HG03565 (cell line): ENCODE measurements around the gene ARRDC4.

Experiments
- ATAC-seq: cut with Tn5 transposase; IDR thresholded peaks from one replicate; pipeline ENCODE4 v1.9.1; 2021; ENCODE audit warnings: mild to moderate bottlenecking, moderate library complexity; ENCODE audit not compliant: unreplicated experiment

Gene ARRDC4

DNA sequence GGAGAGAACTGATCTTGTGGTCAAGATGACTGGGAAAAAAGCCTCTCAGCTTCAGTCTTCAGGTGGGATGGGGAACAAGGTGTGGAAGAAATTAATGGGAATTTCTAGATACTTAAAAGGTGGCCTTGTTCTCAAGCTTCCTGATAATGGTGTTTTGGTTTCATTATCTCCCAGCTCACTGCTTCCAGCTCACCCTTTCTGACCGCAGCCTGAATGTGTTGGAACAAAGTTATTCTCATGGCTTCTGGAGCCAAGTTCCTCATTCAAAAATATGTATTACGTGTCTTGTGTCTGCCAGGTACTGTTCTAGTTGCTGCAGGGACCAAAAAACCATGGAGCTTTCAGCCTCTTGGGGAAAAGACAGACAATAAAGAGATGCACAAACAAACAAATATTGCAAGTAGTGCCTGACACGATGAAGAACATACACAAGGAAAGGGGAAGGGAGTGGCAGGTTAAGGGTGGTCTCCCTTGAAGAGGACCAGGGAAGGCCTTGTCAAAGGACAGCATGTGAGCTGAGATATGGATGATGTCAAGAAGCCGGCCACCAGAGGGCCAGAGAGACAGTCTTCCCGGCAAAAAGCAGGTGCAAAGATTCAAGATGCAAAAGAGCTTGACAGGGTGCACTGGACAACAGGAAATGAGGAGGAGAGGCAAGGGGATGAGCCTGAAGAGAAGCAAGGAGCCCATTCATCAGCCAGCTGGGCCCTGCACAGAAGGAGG is 35.5 kb downstream of the ARRDC4 start:
- ATAC-seq, result no peak

DNA sequence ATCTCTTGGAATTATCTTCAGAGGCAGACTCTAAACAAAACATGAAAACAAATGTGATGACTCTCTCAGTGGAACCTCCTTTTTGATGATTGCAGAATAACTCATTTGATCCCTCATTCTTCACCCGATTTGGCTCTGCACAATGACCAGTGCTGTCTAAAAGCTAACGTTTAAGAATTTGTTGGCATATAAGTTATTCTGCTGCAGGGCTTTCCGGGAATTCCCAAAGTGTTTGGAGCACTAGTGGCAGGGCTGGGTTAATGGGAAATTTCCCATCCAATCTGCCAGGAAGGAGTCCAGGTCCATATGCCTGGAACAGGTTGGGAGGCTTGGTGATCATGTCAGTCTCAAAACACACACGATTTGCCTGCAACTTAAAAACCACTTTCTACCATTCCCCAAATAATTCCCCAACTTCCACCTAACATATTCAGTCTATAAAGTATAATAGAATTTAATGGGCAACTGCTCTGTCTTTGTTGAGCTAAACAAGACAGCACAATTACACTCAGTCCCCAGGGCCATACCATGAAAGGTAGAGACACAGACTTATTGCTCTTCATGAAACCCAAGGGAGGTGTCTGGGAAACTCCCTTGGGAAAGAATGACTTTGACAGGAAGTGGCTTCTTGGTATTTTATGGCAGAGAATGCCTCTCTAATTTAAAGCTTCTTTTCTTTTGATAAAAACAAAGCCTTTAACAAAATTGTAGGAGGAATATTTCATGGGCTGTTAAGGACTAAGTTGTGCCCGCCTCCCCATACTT is 38.0 kb downstream of the ARRDC4 start:
- no peak for ATAC-seq

DNA sequence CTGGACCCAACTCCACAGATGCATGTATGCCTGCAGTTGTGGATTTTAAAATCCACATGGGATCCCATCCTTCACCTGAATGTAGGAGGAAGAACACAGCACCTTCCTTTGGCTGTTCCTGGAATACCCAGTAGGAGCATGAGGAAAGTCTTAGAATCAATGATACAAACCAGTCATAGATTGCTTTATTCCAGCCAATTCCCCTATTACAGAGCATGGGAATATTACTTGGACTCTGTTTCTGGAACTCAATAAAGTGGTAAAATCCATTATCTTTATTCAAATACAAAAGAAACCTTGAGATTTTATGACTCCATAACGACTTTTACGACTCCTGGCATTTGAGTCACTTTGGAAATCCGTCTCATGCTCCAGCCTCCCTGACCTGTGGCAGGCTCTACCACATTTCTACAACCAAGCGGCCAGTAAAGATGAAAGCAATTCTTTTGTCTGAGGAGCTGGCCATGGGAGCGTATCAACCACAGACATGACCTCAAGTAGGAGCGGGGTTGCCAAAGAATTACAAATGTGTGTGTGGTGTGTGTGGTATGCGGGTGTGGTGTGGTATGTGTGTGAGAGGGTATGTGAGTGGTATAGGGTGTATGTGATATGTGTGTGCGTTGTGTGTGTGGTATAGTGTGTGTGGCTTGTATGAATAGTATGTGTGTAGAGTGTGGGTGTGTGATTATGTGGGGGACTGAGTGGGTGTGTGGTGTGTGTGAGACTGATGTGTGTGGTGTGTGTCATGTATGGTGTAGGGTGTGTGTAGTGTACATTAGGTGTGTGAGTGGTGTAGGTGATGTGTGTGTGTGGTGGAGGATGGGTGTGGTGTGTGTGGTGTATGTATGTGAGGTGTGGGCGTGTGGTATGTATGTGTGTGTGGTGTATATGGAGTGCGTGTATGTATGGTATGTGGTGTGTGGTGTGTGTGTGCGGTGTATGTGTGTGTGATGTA is 40.0 kb downstream of the ARRDC4 start:
- no peak for ATAC-seq

DNA sequence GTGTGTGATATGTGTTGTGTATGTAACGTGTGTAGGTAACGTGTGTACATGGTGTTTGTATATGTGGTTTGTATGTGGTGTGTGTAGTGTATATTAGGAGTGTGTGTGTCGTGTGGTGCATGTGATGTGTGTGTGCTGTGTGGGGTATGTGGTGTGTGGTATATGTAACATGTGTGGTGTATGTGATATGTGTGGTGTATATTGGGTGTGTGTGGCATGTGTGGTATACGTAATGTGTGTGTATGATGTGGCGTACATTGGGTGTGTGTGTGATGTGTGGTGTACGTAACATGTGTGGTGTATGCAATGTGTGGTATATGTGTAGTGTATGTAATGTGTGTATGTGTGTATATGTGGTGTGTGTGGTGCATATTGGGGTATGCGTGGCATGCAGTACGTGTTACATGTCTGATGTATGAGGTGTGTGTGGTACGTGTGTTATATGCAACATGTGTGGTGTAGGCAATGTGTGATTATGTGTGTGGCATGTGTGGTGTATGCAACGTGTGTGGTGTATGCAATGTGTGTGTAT is 41.2 kb downstream of the ARRDC4 start:
- no peak for ATAC-seq

DNA sequence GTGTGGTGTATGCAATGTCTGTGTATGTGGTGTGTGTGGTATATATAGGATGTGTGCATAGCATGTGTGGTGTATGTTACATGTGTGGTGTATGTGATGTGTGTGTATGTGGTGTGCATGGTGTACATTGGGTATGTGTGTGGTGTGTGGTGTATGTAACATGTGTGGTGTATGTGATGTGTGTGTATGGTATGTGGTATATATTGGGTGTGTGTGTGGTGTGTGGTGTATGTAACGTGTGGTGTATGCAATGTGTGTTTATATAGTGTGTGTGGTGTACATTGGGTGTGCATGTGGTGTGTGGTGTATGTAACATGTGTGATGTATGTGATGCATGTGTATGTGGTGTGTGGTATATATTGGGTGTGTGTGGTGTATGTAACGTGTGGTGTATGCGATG is 41.9 kb downstream of the ARRDC4 start:
- ATAC-seq, result no peak

DNA sequence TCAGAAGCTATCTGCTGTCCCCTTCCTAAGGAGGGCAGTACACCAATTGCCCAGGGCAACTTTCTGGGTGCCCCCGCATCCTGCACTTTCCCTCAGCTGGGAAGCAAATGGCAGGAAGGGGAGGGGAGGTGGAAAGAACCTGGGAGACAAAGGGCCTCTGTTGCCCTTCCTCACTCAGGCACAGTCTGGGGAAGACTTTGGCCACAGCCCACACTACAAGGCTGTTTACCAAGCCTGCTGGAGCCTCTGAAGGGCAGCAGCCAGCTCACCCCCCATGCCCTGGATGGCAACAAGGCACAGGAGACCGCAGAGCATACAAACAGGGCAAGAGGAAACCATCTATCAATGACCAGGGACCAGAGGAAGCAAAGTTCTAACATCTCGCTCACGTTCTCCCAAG is 42.4 kb downstream of the ARRDC4 start:
- ATAC-seq, result no peak

DNA sequence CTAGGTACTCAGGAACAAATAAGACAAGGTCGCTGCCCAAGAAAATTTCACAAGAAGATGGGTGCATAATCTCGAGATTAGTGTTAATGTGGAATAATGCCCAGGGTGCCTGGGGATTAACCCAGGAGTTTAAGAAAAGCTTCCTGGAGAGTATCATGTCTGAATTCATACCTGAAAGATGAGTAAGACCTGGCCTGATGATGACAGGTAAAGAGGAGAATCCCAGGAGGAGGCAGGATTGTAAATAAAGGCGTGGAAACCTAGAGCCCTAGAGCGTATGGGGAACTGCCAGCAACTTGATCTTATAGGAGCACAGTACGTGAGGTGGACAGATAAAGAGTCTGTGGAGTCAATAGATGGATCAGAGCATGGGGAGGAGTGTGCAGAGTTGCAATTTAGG is 43.0 kb downstream of the ARRDC4 start:
- ATAC-seq, result no peak

DNA sequence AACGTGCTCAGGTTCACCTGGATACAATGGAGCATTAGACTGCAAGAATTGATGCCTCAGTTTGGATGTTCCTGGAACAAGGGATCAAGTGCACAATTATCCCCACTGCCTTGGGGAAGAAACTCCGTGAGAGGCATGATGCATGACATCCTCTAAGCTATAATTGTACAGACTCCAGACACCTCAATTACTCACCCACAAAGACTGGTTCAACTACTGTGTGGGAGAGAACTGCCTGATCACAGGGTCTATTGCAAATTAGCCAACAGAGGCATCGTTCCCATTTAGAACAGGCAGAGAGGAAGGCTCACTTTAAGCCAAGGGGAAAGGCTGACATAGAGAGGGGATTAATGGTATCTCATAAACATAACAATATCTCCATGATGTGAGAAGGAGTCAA is 43.5 kb downstream of the ARRDC4 start:
- ATAC-seq, result no peak

DNA sequence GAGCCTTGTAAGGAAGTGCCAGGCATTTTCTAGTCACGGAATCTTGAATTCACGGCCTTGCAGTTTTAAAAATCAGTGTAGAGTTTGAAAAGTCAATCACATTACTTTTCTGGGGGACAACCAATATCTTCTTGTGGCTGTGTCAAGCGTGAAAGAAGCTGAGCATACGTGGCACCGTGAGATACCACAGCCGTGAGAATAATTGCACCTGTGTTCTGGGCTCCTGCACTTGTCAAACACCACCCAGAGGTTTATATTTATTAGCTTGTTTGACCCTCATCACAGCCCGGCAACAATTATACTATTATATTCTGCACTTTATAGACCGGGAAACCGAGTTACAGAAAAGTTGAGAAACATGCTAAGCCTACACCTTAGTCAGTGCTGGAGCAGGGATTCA is 45.2 kb downstream of the ARRDC4 start:
- ATAC-seq, result no peak

DNA sequence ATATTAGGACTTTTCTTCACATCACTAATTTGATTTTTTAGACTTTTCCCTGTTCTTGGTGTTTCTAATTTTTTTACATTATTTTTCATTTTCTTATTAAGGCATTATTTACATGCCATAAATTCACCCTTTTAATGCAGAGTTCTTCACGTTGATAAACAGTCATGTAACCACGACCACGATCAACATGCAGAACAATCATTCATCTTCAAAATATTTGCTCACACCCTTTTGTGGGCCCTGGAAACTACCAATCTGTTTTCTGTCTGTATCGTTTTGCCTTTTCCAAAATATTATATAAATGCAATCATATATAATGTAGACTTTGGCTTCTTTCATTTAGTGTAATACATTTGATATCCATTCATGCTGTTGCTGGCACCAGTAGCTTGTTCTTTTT is 48.7 kb downstream of the ARRDC4 start:
- no peak for ATAC-seq

DNA sequence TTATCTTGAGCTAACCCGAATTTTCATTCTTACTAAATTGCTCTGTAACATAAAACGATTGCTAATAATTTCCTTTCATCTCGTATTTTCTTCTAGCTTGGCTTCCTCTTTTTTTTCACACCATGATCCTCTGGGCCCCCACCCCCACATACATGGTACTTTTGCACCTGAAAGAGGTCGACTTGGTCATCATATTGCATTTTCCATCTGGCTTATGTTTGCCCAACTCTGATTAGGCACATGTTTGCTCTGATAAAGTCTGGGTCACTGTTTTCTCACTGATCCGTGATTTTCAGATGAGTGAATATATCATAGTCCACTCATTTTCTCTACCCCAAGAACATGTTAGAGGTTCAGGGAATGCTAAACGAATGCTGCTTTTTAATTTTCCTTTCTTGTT is 49.5 kb downstream of the ARRDC4 start:
- ATAC-seq, result no peak

DNA sequence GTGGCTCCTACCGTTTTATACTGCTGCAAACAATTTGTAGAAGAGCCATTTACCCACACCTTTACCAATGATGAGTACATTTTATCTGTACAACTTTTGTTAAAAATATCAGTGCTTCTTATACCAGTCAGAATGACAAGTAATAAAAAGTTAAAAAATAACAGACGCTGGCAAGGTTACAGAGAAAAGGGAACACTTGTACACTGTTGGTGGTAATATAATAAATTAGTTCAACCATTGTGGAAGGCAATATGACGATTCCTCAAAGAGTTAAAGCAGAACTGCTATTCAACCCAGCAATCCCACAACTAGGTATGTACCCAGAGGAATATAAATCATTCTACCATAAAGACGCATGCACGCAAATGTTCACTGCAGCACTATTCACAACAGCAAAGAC is 51.9 kb downstream of the ARRDC4 start:
- ATAC-seq, result no peak

DNA sequence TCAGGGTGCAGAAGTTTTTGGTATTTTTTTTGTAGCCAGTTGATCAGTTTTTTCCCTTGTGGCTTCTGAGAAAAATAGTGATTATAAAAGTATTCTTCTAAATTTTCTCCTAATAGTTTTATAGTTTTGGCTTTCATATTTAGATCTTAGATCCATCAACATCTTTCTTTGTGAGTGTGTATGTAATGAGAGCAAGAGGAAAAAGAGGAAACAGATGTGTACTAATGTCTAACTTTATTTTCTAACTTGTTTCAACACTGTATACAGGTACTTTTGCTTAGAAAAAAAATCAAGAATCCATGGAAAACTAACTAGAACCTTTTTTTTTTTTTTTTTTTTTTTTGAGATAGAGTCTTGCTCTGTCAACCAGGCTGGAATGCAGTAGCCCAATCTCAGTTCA is 53.1 kb downstream of the ARRDC4 start:
- ATAC-seq, result no peak

DNA sequence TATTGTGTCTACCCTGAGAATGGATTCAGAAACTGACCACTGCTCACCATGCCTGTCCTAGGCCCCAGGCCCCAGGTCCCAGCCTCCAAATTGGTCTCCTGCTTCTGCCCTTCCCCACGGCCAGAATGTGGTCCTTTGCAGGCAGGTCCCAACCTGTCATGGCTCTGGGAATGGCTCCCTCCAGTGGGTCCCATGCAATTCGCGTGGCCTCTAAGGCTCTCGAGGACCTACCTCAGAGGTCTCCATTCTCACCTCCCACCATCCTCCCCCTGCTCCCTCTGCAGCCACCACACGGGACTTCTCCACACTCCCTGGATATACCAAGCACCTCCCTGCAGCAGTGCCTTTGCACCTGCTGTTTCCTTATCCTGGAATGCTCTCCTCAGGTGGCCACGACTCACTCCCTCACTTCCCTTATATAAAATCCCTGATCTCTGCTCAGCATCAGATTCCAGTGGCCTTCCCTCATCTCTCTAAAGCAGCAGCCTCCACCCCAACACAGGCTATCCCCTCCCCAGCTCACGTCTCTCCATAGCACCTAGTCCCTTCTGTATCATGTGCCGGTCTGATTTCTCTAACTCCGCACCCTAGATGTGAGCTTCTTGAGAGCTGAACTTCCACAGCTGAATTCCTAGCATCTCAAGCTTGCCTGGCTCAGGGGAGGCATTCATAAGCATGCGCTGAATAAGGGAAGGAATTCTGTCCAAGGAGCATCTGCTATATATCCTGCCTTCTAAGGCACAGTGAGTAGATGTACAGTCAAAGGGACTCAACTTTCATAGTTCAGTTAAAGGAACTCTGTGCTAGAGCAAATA is 56.9 kb downstream of the ARRDC4 start:
- no peak for ATAC-seq

DNA sequence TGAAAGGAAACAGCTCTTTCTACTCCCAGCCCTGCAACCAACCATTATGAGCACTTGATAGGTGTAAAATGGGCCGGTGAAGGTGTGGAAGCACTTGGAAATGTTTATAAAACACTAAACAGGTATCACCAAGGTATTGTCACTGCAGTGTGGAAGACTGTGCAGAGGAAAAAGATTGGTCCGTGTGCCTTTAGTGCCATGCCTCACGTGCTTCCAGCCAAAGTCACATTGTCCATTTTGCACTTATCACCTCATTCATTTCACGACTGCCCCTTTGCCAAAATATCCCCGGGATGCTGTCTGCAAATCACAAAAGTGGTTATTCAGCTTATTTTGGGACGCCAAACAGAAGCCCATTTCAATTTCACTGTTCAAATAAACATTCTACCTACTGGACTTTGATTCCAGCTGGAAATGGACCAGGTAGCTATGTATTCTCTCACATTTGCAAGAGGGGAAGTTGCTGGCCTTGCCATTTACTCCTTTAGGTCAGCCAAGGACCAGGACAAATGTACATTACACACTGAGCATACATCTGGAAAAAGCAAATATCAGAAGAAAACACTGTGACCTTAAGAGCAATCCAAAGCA is 58.4 kb downstream of the ARRDC4 start:
- no peak for ATAC-seq
